Mesothelial cell of epicardium (in vitro differentiated cells): ENCODE results near the gene PARVA. TPM values are rescaled to one million over a fixed set of nuclear protein-coding genes. Genes with fewer than 3 reads are reported as not detected.

Experiments used
- DNase-seq, 2 experiments: peaks; one replicate each; pipeline ENCODE4 v3.0.0; 2021; ENCODE audit warnings: low spot score in 2 of 2; ENCODE audit not compliant: unreplicated experiment in 2 of 2
- H3K27ac Mint-ChIP-seq: 2 replicates; pipeline ENCODE4 v1.8.0; 2021; ENCODE audit warnings: mixed read lengths
- H3K27me3 Mint-ChIP-seq: 2 replicates; pipeline ENCODE4 v1.8.0; 2021; ENCODE audit warnings: low read depth, mixed read lengths
- H3K36me3 Mint-ChIP-seq: 2 replicates; pipeline ENCODE4 v1.8.0; 2021; ENCODE audit warnings: mixed read lengths
- H3K4me1 Mint-ChIP-seq: 2 replicates; pipeline ENCODE4 v1.8.0; 2021; ENCODE audit warnings: mixed read lengths
- H3K4me3 Mint-ChIP-seq: 2 replicates; pipeline ENCODE4 v1.8.0; 2021; ENCODE audit warnings: mild to moderate bottlenecking, moderate library complexity, mixed read lengths
- H3K9me3 Mint-ChIP-seq: 2 replicates; pipeline ENCODE4 v1.8.0; 2021; ENCODE audit warnings: mixed read lengths
- CTCF ChIP-seq: fragments of 200-600 bp; sonication (generic); IDR thresholded peaks from one replicate; pipeline ENCODE4 v1.5.0; 2021; ENCODE audit warnings: antibody characterized with exemption; ENCODE audit not compliant: unreplicated experiment
- total RNA-seq: library from RNA; stranded (reverse); gene quantifications from 3 replicates; pipeline ENCODE4 v1.2.1, GENCODE V29; 2021

PARVA gene
- total RNA-seq, 1 donor from 2014 or later, result 77.1 TPM

GRCh38 chr11:12403122-12403996 lies 26.0 kb downstream of the PARVA start:
- Mint-ChIP-seq H3K4me1 (peaks cover 43% of the 10 kb centered on the region), H3K27me3 (no peaks in the 10 kb centered on the region), H3K36me3 (peaks cover 2% of the 10 kb centered on the region), H3K27ac (peak overlapping the region; percentile 98), H3K9me3 (peaks cover 4% of the 10 kb centered on the region), H3K4me3 (peak overlapping the region; percentile 35)
- no peak for TF ChIP-seq CTCF
- no peak for DNase-seq

- no peak for DNase-seq
- peaks cover 4% of the 10 kb centered on the region for H3K9me3 Mint-ChIP-seq
- peaks cover 48% of the 10 kb centered on the region for H3K4me1 Mint-ChIP-seq
- no peak for TF ChIP-seq CTCF
- H3K27me3 Mint-ChIP-seq, result no peaks in the 10 kb centered on the region
- no peak overlapping the region for H3K4me3 Mint-ChIP-seq
- peaks cover 2% of the 10 kb centered on the region for H3K36me3 Mint-ChIP-seq
- H3K27ac Mint-ChIP-seq, result peak overlapping the region; percentile 98
Observed at GRCh38 chr11:12403997-12404350, 26.6 kb downstream of the PARVA start.

- DNase-seq, result no peak
- Mint-ChIP-seq H3K36me3 (peaks cover 2% of the 10 kb centered on the region), H3K9me3 (peaks cover 4% of the 10 kb centered on the region), H3K4me3 (no peak overlapping the region), H3K4me1 (peaks cover 52% of the 10 kb centered on the region), H3K27me3 (no peaks in the 10 kb centered on the region), H3K27ac (peak overlapping the region; percentile 98)
- TF ChIP-seq CTCF, result no peak
Observed at GRCh38 chr11:12404436-12404835, 27.1 kb downstream of the PARVA start.

- no peak for TF ChIP-seq CTCF
- no peak overlapping the region for H3K4me3 Mint-ChIP-seq
- peaks cover 47% of the 10 kb centered on the region for H3K4me1 Mint-ChIP-seq
- peaks cover 2% of the 10 kb centered on the region for H3K36me3 Mint-ChIP-seq
- DNase-seq, result no peak
- H3K9me3 Mint-ChIP-seq, result peaks cover 4% of the 10 kb centered on the region
- no peaks in the 10 kb centered on the region for H3K27me3 Mint-ChIP-seq
- H3K27ac Mint-ChIP-seq, result no peak overlapping the region
Observed at GRCh38 chr11:12408156-12408770, 30.9 kb downstream of the PARVA start.

- DNase-seq, result no peak
- Mint-ChIP-seq H3K4me1 (peaks cover 50% of the 10 kb centered on the region), H3K4me3 (no peak overlapping the region), H3K27ac (no peak overlapping the region), H3K27me3 (no peaks in the 10 kb centered on the region), H3K9me3 (peaks cover 4% of the 10 kb centered on the region), H3K36me3 (peaks cover 2% of the 10 kb centered on the region)
- no peak for TF ChIP-seq CTCF
Observed at GRCh38 chr11:12409621-12410005, 32.2 kb downstream of the PARVA start.
